ENCODE results near the gene PDXP.

PDXP gene

DNA sequence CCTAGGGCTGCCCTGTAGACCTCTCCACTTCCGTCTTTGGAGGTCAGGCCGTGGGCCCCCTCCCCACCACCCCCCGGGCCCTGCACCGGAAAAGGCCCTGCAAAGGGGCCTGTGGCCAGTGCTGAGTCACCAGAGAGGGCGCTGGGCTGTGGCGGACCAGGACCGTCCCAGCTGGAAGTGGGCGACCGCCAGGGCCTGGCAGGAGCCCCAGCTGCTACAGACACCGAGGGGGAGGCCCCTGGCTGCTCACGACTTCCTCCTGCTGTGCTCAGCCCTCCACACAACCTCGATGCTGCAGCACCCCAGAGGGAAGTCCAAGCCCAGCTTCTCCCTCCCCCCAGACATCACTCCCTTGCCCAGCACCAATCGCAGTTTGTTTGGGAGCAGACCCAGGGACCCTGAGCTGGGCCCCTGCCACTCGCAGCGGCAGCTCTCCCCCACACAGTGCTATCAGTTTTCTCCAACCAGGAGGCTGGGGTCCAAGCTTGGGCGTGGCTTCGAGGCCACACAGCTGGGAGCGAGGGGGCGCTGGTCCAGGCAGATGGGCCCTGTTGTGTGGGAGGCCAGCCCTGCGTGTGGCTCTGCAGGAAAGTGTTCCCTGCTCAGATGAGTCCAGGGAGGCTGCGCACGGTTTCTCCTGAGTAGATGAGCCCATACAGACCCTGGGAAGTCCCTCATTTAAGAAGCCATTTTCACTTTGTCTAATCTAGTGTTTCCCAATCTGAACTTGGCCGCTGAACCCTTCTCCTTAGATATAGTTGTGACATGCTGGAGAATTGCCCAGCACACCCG is 24.7 kb upstream of the PDXP start (continued):
- TF ChIP-seq, protein P1, sequence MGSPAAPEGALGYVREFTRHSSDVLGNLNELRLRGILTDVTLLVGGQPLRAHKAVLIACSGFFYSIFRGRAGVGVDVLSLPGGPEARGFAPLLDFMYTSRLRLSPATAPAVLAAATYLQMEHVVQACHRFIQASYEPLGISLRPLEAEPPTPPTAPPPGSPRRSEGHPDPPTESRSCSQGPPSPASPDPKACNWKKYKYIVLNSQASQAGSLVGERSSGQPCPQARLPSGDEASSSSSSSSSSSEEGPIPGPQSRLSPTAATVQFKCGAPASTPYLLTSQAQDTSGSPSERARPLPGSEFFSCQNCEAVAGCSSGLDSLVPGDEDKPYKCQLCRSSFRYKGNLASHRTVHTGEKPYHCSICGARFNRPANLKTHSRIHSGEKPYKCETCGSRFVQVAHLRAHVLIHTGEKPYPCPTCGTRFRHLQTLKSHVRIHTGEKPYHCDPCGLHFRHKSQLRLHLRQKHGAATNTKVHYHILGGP (tag by site-specific recombination; IDR thresholded peaks at IDR 0.05), result no peak
- TF ChIP-seq ZNF544 (tag by site-specific recombination; IDR thresholded peaks at IDR 0.05) (no peak), ZNF596 (tag by site-specific recombination; IDR thresholded peaks at IDR 0.05) (no peak), ZNF48 (tag by site-specific recombination; IDR thresholded peaks at IDR 0.05) (no peak), FEZF1 (tag by site-specific recombination; IDR thresholded peaks at IDR 0.05) (no peak), ZFP41 (tag by site-specific recombination; IDR thresholded peaks at IDR 0.05; ENCODE audit: borderline replicate concordance) (no peak), ZNF830 (tag by site-specific recombination; IDR thresholded peaks at IDR 0.05; ENCODE audit: low read depth) (no peak), ZNF121 (tag by site-specific recombination; IDR thresholded peaks at IDR 0.05) (no peak), BCL11A (tag by site-specific recombination; IDR thresholded peaks at IDR 0.05; ENCODE audit: low read depth) (no peak), ZNF114 (tag by site-specific recombination; IDR thresholded peaks at IDR 0.05) (no peak), ZNF354C (tag by site-specific recombination; IDR thresholded peaks at IDR 0.05; ENCODE audit: borderline replicate concordance, low read depth) (no peak), ZNF670 (tag by site-specific recombination; IDR thresholded peaks at IDR 0.05; ENCODE audit: low read depth) (no peak), ZNF223 (tag by site-specific recombination; IDR thresholded peaks at IDR 0.05) (0 out of 2 replicates have a peak, but pooled peaks have one; percentile 73), ZNF623 (tag by site-specific recombination; IDR thresholded peaks at IDR 0.05) (peak; percentile 53), ZNF394 (tag by site-specific recombination; IDR thresholded peaks at IDR 0.05; ENCODE audit: borderline replicate concordance) (peak; percentile 71; the same call in 1 of the 2 replicates), ZNF350 (tag by site-specific recombination; IDR thresholded peaks at IDR 0.05) (no peak), PRDM1 (tag by site-specific recombination; IDR thresholded peaks at IDR 0.05) (no peak), ZFP37 (tag by site-specific recombination; IDR thresholded peaks at IDR 0.05) (no peak), ZNF239 (tag by site-specific recombination; IDR thresholded peaks at IDR 0.05) (no peak), KLF9 (tag by site-specific recombination; IDR thresholded peaks at IDR 0.05; ENCODE audit: low read depth) (no peak), ZNF473 (tag by site-specific recombination; IDR thresholded peaks at IDR 0.05) (no peak), ZBTB8A (tag by site-specific recombination; IDR thresholded peaks at IDR 0.05) (peak; percentile 90), ZNF585B (tag by site-specific recombination; IDR thresholded peaks at IDR 0.05) (no peak), SP3 (tag by site-specific recombination; IDR thresholded peaks at IDR 0.05) (no peak), ZNF174 (tag by site-specific recombination; IDR thresholded peaks at IDR 0.05) (no peak), ZNF501 (tag by site-specific recombination; IDR thresholded peaks at IDR 0.05) (no peak), ZNF560 (tag by site-specific recombination; IDR thresholded peaks at IDR 0.05; ENCODE audit: borderline replicate concordance) (no peak), ZBTB17 (tag by site-specific recombination; IDR thresholded peaks at IDR 0.05) (peak; percentile 72; the same call in 1 of the 2 replicates), ZNF19 (tag by site-specific recombination; IDR thresholded peaks at IDR 0.05; ENCODE audit: low read depth) (no peak), ZNF391 (tag by site-specific recombination; IDR thresholded peaks at IDR 0.05; ENCODE audit: borderline replicate concordance, low read depth) (no peak), SCRT2 (tag by site-specific recombination; IDR thresholded peaks at IDR 0.05) (no peak), ZNF677 (tag by site-specific recombination; IDR thresholded peaks at IDR 0.05) (no peak), HOXD13 (CRISPR knock-in tag; IDR thresholded peaks at IDR 0.05; ENCODE audit: borderline replicate concordance) (no peak)
- TF ChIP-seq, protein P2, sequence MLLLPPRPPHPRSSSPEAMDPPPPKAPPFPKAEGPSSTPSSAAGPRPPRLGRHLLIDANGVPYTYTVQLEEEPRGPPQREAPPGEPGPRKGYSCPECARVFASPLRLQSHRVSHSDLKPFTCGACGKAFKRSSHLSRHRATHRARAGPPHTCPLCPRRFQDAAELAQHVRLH (tag by site-specific recombination; IDR thresholded peaks at IDR 0.05), result no peak
- TF ChIP-seq, protein P3, sequence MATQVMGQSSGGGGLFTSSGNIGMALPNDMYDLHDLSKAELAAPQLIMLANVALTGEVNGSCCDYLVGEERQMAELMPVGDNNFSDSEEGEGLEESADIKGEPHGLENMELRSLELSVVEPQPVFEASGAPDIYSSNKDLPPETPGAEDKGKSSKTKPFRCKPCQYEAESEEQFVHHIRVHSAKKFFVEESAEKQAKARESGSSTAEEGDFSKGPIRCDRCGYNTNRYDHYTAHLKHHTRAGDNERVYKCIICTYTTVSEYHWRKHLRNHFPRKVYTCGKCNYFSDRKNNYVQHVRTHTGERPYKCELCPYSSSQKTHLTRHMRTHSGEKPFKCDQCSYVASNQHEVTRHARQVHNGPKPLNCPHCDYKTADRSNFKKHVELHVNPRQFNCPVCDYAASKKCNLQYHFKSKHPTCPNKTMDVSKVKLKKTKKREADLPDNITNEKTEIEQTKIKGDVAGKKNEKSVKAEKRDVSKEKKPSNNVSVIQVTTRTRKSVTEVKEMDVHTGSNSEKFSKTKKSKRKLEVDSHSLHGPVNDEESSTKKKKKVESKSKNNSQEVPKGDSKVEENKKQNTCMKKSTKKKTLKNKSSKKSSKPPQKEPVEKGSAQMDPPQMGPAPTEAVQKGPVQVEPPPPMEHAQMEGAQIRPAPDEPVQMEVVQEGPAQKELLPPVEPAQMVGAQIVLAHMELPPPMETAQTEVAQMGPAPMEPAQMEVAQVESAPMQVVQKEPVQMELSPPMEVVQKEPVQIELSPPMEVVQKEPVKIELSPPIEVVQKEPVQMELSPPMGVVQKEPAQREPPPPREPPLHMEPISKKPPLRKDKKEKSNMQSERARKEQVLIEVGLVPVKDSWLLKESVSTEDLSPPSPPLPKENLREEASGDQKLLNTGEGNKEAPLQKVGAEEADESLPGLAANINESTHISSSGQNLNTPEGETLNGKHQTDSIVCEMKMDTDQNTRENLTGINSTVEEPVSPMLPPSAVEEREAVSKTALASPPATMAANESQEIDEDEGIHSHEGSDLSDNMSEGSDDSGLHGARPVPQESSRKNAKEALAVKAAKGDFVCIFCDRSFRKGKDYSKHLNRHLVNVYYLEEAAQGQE (tag by site-specific recombination; IDR thresholded peaks at IDR 0.05), result no peak
- TF ChIP-seq, protein P4, sequence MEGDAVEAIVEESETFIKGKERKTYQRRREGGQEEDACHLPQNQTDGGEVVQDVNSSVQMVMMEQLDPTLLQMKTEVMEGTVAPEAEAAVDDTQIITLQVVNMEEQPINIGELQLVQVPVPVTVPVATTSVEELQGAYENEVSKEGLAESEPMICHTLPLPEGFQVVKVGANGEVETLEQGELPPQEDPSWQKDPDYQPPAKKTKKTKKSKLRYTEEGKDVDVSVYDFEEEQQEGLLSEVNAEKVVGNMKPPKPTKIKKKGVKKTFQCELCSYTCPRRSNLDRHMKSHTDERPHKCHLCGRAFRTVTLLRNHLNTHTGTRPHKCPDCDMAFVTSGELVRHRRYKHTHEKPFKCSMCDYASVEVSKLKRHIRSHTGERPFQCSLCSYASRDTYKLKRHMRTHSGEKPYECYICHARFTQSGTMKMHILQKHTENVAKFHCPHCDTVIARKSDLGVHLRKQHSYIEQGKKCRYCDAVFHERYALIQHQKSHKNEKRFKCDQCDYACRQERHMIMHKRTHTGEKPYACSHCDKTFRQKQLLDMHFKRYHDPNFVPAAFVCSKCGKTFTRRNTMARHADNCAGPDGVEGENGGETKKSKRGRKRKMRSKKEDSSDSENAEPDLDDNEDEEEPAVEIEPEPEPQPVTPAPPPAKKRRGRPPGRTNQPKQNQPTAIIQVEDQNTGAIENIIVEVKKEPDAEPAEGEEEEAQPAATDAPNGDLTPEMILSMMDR (tag by site-specific recombination; IDR thresholded peaks at IDR 0.05), result peak; percentile 61

Measured in HEK293 (cell line).